ENCODE results near the gene TIMMDC1.
"Not testable (repeated sequence)": the region's sequence is repeated elsewhere in the genome, so short reads cannot be mapped to it uniquely, and the experiment has no call there.

Gene TIMMDC1

GRCh38 chr3:119558626-119559317 lies 60.4 kb downstream of the TIMMDC1 start:
- no peaks in the 10 kb centered on the region for H3K36me3 ChIP-seq (ENCODE audit: control insufficient read depth, insufficient read depth, low read length)
- no peak overlapping the region for H3K18ac ChIP-seq (ENCODE audit: low read length)
- no CpG with 5 or more reads among the region's 9 CpGs for WGBS (ENCODE audit: extremely low coverage, insufficient coverage, low lambda C conversion rate)
- no peak overlapping the region for H4K5ac ChIP-seq (ENCODE audit: low read length)
- H3K56ac ChIP-seq (ENCODE audit: low read length), result no peak overlapping the region
- no peak overlapping the region for H2BK15ac ChIP-seq (replicated peaks; ENCODE audit: low read depth)
- H3K4me1 ChIP-seq (ENCODE audit: control insufficient read depth, low read depth, low read length), result no peaks in the 10 kb centered on the region
- H3K27me3 ChIP-seq (ENCODE audit: insufficient read depth, low read length, poor library complexity), result no peaks in the 10 kb centered on the region
- H2AK5ac ChIP-seq (ENCODE audit: low read length), result no peak overlapping the region
- no peak overlapping the region for H2BK120ac ChIP-seq (ENCODE audit: low read depth, low read length)
- H3K4me3 ChIP-seq (ENCODE audit: low read length), result no peak overlapping the region
- no peaks in the 10 kb centered on the region for H3K79me2 ChIP-seq (ENCODE audit: control insufficient read depth, insufficient read depth, low read length)
- H4K8ac ChIP-seq (ENCODE audit: low read depth, low read length), result no peak overlapping the region
- no peaks in the 10 kb centered on the region for H3K79me1 ChIP-seq (ENCODE audit: low read length)
- no peak overlapping the region for H3K4me2 ChIP-seq (ENCODE audit: low read length)
- H3K9ac ChIP-seq (ENCODE audit: low read length), result no peak overlapping the region
- H3K23ac ChIP-seq (ENCODE audit: low read length), result no peak overlapping the region
- no peak overlapping the region for H2BK5ac ChIP-seq (ENCODE audit: low read length)
- no peak overlapping the region for H3K4ac ChIP-seq (ENCODE audit: low read depth, low read length)
- DNase-seq, result no peak
- H3K27ac ChIP-seq (ENCODE audit: low read depth, low read length), result no peak overlapping the region

- no peak within 1 kb of the TSS for H2BK15ac ChIP-seq (replicated peaks; ENCODE audit: low read depth)
- no peak within 1 kb of the TSS for H3K27ac ChIP-seq (ENCODE audit: low read depth, low read length)
- H2BK120ac ChIP-seq (ENCODE audit: low read depth, low read length), result no peak within 1 kb of the TSS
- H3K79me1 ChIP-seq (ENCODE audit: low read length), result no peaks in the 10 kb centered on the region
- no peak within 1 kb of the TSS for H3K23ac ChIP-seq (ENCODE audit: low read length)
- H3K4me2 ChIP-seq (ENCODE audit: low read length), result no peak within 1 kb of the TSS
- peak; percentile 76 for DNase-seq
- no peaks in the 10 kb centered on the region for H3K27me3 ChIP-seq (ENCODE audit: insufficient read depth, low read length, poor library complexity)
- no peak within 1 kb of the TSS for H4K8ac ChIP-seq (ENCODE audit: low read depth, low read length)
- H3K18ac ChIP-seq (ENCODE audit: low read length), result no peak within 1 kb of the TSS
- no peaks in the 10 kb centered on the region for H3K79me2 ChIP-seq (ENCODE audit: control insufficient read depth, insufficient read depth, low read length)
- H3K9ac ChIP-seq (ENCODE audit: low read length), result no peak within 1 kb of the TSS
- no peaks in the 10 kb centered on the region for H3K36me3 ChIP-seq (ENCODE audit: control insufficient read depth, insufficient read depth, low read length)
- no peak within 1 kb of the TSS for H2BK5ac ChIP-seq (ENCODE audit: low read length)
- H2AK5ac ChIP-seq (ENCODE audit: low read length), result no peak within 1 kb of the TSS
- no CpG with 5 or more reads among the region's 7 CpGs for WGBS (ENCODE audit: extremely low coverage, insufficient coverage, low lambda C conversion rate)
- peak within 1 kb of the TSS; percentile 52 for H3K56ac ChIP-seq (ENCODE audit: low read length)
- H3K4ac ChIP-seq (ENCODE audit: low read depth, low read length), result no peak within 1 kb of the TSS
- H4K5ac ChIP-seq (ENCODE audit: low read length), result no peak within 1 kb of the TSS
- H3K4me1 ChIP-seq (ENCODE audit: control insufficient read depth, low read depth, low read length), result no peaks in the 10 kb centered on the region
- H3K4me3 ChIP-seq (ENCODE audit: low read length), result no peak within 1 kb of the TSS
These were observed 61.2 kb downstream of the TIMMDC1 start, which contains the start of gene CD80 for GRCh38 chr3:119559441-119559963. Gene CD80, minus strand, starts transcription at chr3:119559614. Its CDS starts 1,886 bp downstream, at chr3:119557728.

- Histone ChIP-seq H3K9ac (ENCODE audit: low read length) (no peak overlapping the region), H3K79me1 (ENCODE audit: low read length) (no peaks in the 10 kb centered on the region), H3K18ac (ENCODE audit: low read length) (no peak overlapping the region), H3K4me3 (ENCODE audit: low read length) (no peak overlapping the region), H3K4me1 (ENCODE audit: control insufficient read depth, low read depth, low read length) (no peaks in the 10 kb centered on the region), H3K56ac (ENCODE audit: low read length) (no peak overlapping the region), H2AK5ac (ENCODE audit: low read length) (no peak overlapping the region), H3K27ac (ENCODE audit: low read depth, low read length) (no peak overlapping the region), H2BK120ac (ENCODE audit: low read depth, low read length) (no peak overlapping the region), H3K27me3 (ENCODE audit: insufficient read depth, low read length, poor library complexity) (no peaks in the 10 kb centered on the region), H3K36me3 (ENCODE audit: control insufficient read depth, insufficient read depth, low read length) (no peaks in the 10 kb centered on the region), H3K23ac (ENCODE audit: low read length) (no peak overlapping the region), H4K5ac (ENCODE audit: low read length) (no peak overlapping the region), H4K8ac (ENCODE audit: low read depth, low read length) (no peak overlapping the region), H3K4me2 (ENCODE audit: low read length) (no peak overlapping the region), H3K4ac (ENCODE audit: low read depth, low read length) (no peak overlapping the region), H2BK15ac (replicated peaks; ENCODE audit: low read depth) (no peak overlapping the region), H3K79me2 (ENCODE audit: control insufficient read depth, insufficient read depth, low read length) (no peaks in the 10 kb centered on the region), H2BK5ac (ENCODE audit: low read length) (no peak overlapping the region)
- DNase-seq, result no peak
- no CpG with 5 or more reads among the region's 5 CpGs for WGBS (ENCODE audit: extremely low coverage, insufficient coverage, low lambda C conversion rate)
These were observed 61.8 kb downstream of the TIMMDC1 start for GRCh38 chr3:119560160-119560559.

GRCh38 chr3:119562307-119562961 lies 64.1 kb downstream of the TIMMDC1 start:
- Histone ChIP-seq H4K5ac (ENCODE audit: low read length) (no peak overlapping the region), H3K36me3 (ENCODE audit: control insufficient read depth, insufficient read depth, low read length) (no peaks in the 10 kb centered on the region), H3K4me1 (ENCODE audit: control insufficient read depth, low read depth, low read length) (no peaks in the 10 kb centered on the region), H4K8ac (ENCODE audit: low read depth, low read length) (no peak overlapping the region), H2BK120ac (ENCODE audit: low read depth, low read length) (no peak overlapping the region), H3K27me3 (ENCODE audit: insufficient read depth, low read length, poor library complexity) (no peaks in the 10 kb centered on the region), H3K79me1 (ENCODE audit: low read length) (no peaks in the 10 kb centered on the region), H3K79me2 (ENCODE audit: control insufficient read depth, insufficient read depth, low read length) (no peaks in the 10 kb centered on the region), H3K23ac (ENCODE audit: low read length) (no peak overlapping the region), H3K56ac (ENCODE audit: low read length) (no peak overlapping the region), H3K18ac (ENCODE audit: low read length) (no peak overlapping the region), H2BK5ac (ENCODE audit: low read length) (no peak overlapping the region), H2AK5ac (ENCODE audit: low read length) (no peak overlapping the region), H3K27ac (ENCODE audit: low read depth, low read length) (no peak overlapping the region), H3K4me2 (ENCODE audit: low read length) (no peak overlapping the region), H3K9ac (ENCODE audit: low read length) (no peak overlapping the region), H3K4me3 (ENCODE audit: low read length) (no peak overlapping the region), H3K4ac (ENCODE audit: low read depth, low read length) (no peak overlapping the region), H2BK15ac (replicated peaks; ENCODE audit: low read depth) (no peak overlapping the region)
- WGBS (ENCODE audit: extremely low coverage, insufficient coverage, low lambda C conversion rate), result no CpG with 5 or more reads among the region's 6 CpGs
- no peak for DNase-seq

- H3K4ac ChIP-seq (ENCODE audit: low read depth, low read length); H3K23ac ChIP-seq (ENCODE audit: low read length); H3K4me2 ChIP-seq (ENCODE audit: low read length); H3K56ac ChIP-seq (ENCODE audit: low read length); H2AK5ac ChIP-seq (ENCODE audit: low read length); H3K27me3 ChIP-seq (ENCODE audit: insufficient read depth, low read length, poor library complexity); H2BK120ac ChIP-seq (ENCODE audit: low read depth, low read length); H3K27ac ChIP-seq (ENCODE audit: low read depth, low read length); H3K18ac ChIP-seq (ENCODE audit: low read length); H2BK15ac ChIP-seq (replicated peaks; ENCODE audit: low read depth); H3K79me2 ChIP-seq (ENCODE audit: control insufficient read depth, insufficient read depth, low read length); H2BK5ac ChIP-seq (ENCODE audit: low read length); H3K9ac ChIP-seq (ENCODE audit: low read length); H3K79me1 ChIP-seq (ENCODE audit: low read length); H4K8ac ChIP-seq (ENCODE audit: low read depth, low read length); H3K4me1 ChIP-seq (ENCODE audit: control insufficient read depth, low read depth, low read length); H4K5ac ChIP-seq (ENCODE audit: low read length); DNase-seq; H3K36me3 ChIP-seq (ENCODE audit: control insufficient read depth, insufficient read depth, low read length); H3K4me3 ChIP-seq (ENCODE audit: low read length): not testable (repeated sequence)
- no CpG with 5 or more reads among the region's 2 CpGs for WGBS (ENCODE audit: extremely low coverage, insufficient coverage, low lambda C conversion rate)
These were observed 65.0 kb downstream of the TIMMDC1 start for GRCh38 chr3:119563334-119563733.
